ENCODE results near the gene C10orf88. TPM values are rescaled to one million over a fixed set of nuclear protein-coding genes. Genes with fewer than 3 reads are reported as not detected.

C10orf88 gene
- polyA plus RNA-seq, 1 donor (not counting 4 experiments of a cell fraction or from before 2014, with no cell fraction given), result 8.4 TPM

DNA sequence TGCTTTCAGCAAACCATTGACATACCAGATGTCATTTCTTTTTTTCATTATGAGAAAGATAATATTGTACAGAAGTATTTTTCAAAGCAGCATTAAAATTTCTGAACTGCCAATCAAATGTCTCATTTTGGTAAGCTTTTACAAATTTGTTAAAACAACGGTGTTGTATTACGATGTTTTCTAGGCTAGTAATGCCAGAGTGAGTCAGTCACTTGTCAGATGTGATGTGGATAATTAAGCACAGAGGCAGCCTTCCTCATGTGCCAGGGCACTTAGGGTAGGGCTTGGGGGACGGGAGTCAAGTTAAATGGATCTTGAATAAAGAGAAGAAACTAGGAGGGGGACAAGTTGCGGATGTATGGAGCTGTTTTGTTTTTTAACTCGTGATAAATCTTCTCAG is 36.3 kb upstream of the C10orf88 start:
- H3K9ac ChIP-seq (ENCODE audit: control insufficient read depth, extremely low read depth, insufficient read depth, low read length), result no peak overlapping the region
- no peaks in the 10 kb centered on the region for H3K79me2 ChIP-seq (ENCODE audit: control insufficient read depth, insufficient read depth, low read length)
- no peaks in the 10 kb centered on the region for H3K4me1 ChIP-seq (ENCODE audit: control insufficient read depth, extremely low read depth, insufficient read depth, low read length)
- no peak for DNase-seq (ENCODE audit: low read depth, low spot score)
- H3K9me3 ChIP-seq (ENCODE audit: control insufficient read depth, low read depth, low read length), result no peaks in the 10 kb centered on the region
- H3K9me1 ChIP-seq (ENCODE audit: control insufficient read depth, extremely low read depth, insufficient read depth, low read length), result no peaks in the 10 kb centered on the region
- no peaks in the 10 kb centered on the region for H3K27me3 ChIP-seq (ENCODE audit: control insufficient read depth, extremely low read depth, insufficient read depth, low read length)
- dilution Hi-C loops (cut with MboI; ENCODE audit: extremely low pct_ligation_motif_present, low sequenced_read_pairs), result no loop called here
- H3K36me3 ChIP-seq (ENCODE audit: control insufficient read depth in 2 of 2, extremely low read depth in 1 of 2, insufficient read depth in 2 of 2, low read length in 2 of 2), result peaks cover 9 to 10% of the 10 kb centered on the region in 2 experiments
- H2AFZ ChIP-seq (ENCODE audit: control insufficient read depth, low read length), result no peak overlapping the region
- no peak overlapping the region for H3K4me2 ChIP-seq (ENCODE audit: control insufficient read depth, extremely low read depth, insufficient read depth, low read depth, low read length)
- TF ChIP-seq, protein P1, sequence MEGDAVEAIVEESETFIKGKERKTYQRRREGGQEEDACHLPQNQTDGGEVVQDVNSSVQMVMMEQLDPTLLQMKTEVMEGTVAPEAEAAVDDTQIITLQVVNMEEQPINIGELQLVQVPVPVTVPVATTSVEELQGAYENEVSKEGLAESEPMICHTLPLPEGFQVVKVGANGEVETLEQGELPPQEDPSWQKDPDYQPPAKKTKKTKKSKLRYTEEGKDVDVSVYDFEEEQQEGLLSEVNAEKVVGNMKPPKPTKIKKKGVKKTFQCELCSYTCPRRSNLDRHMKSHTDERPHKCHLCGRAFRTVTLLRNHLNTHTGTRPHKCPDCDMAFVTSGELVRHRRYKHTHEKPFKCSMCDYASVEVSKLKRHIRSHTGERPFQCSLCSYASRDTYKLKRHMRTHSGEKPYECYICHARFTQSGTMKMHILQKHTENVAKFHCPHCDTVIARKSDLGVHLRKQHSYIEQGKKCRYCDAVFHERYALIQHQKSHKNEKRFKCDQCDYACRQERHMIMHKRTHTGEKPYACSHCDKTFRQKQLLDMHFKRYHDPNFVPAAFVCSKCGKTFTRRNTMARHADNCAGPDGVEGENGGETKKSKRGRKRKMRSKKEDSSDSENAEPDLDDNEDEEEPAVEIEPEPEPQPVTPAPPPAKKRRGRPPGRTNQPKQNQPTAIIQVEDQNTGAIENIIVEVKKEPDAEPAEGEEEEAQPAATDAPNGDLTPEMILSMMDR (optimal IDR thresholded peaks at IDR 0.05 in 1 of 3, IDR thresholded peaks at IDR 0.05 in 1 of 3, conservative IDR thresholded peaks at IDR 0.05 in 1 of 3; ENCODE audit: extremely low read depth in 1 of 3, insufficient read depth in 2 of 3, low read length in 3 of 3), result no peak
- TF ChIP-seq EZH2 (IDR thresholded peaks at IDR 0.05; ENCODE audit: low read length), result no peak
- no peaks in the 10 kb centered on the region for H4K20me1 ChIP-seq (ENCODE audit: control insufficient read depth, extremely low read depth, insufficient read depth, low read length)
- no peak overlapping the region for H3K4me3 ChIP-seq (ENCODE audit: control insufficient read depth in 2 of 3, extremely low read depth in 1 of 3, insufficient read depth in 2 of 3, low read depth in 1 of 3, low read length in 3 of 3)
- H3K27ac ChIP-seq (ENCODE audit: control insufficient read depth, insufficient read depth, low read length), result no peak overlapping the region
- no peak for FAIRE-seq

DNA sequence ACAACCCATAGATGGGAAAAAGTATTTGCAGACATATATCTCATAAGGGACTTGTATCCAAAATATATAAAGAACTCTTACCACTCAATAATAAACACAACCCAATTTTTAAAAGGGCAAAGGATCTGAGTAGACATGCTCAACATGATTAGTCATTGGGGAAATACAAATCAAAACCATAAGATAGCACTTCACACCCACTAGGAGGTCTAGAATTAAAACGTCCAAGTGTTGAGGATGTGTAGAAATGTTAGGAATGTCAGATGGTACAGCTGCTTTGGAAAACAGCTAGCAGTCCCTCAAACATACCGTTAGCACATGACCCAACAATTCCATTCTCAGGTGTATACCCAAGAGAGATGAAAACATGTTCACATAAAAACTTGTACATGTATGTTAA is 34.5 kb upstream of the C10orf88 start:
- no peak for FAIRE-seq

More for the DNA sequence above, 34.5 kb upstream of the C10orf88 start:
- H3K36me3 ChIP-seq (ENCODE audit: control insufficient read depth in 2 of 2, extremely low read depth in 1 of 2, insufficient read depth in 2 of 2, low read length in 2 of 2), result peaks cover 4 to 5% of the 10 kb centered on the region in 2 experiments
- no peaks in the 10 kb centered on the region for H3K9me1 ChIP-seq (ENCODE audit: control insufficient read depth, extremely low read depth, insufficient read depth, low read length)
- H2AFZ ChIP-seq (ENCODE audit: control insufficient read depth, low read length), result no peak overlapping the region
- no peaks in the 10 kb centered on the region for H3K79me2 ChIP-seq (ENCODE audit: control insufficient read depth, insufficient read depth, low read length)
- H3K4me2 ChIP-seq (ENCODE audit: control insufficient read depth, extremely low read depth, insufficient read depth, low read depth, low read length), result no peak overlapping the region
- no peak overlapping the region for H3K9ac ChIP-seq (ENCODE audit: control insufficient read depth, extremely low read depth, insufficient read depth, low read length)
- no peaks in the 10 kb centered on the region for H3K9me3 ChIP-seq (ENCODE audit: control insufficient read depth, low read depth, low read length)
- dilution Hi-C loops (cut with MboI; ENCODE audit: extremely low pct_ligation_motif_present, low sequenced_read_pairs), result no loop called here
- H3K27ac ChIP-seq (ENCODE audit: control insufficient read depth, insufficient read depth, low read length), result no peak overlapping the region
- H3K27me3 ChIP-seq (ENCODE audit: control insufficient read depth, extremely low read depth, insufficient read depth, low read length), result no peaks in the 10 kb centered on the region
- TF ChIP-seq, protein P1 (optimal IDR thresholded peaks at IDR 0.05 in 1 of 3, IDR thresholded peaks at IDR 0.05 in 1 of 3, conservative IDR thresholded peaks at IDR 0.05 in 1 of 3; ENCODE audit: extremely low read depth in 1 of 3, insufficient read depth in 2 of 3, low read length in 3 of 3), result no peak
- no peak for TF ChIP-seq EZH2 (IDR thresholded peaks at IDR 0.05; ENCODE audit: low read length)
- H3K4me1 ChIP-seq (ENCODE audit: control insufficient read depth, extremely low read depth, insufficient read depth, low read length), result no peaks in the 10 kb centered on the region
- no peaks in the 10 kb centered on the region for H4K20me1 ChIP-seq (ENCODE audit: control insufficient read depth, extremely low read depth, insufficient read depth, low read length)
- no peak overlapping the region for H3K4me3 ChIP-seq (ENCODE audit: control insufficient read depth in 2 of 3, extremely low read depth in 1 of 3, insufficient read depth in 2 of 3, low read depth in 1 of 3, low read length in 3 of 3)
- DNase-seq (ENCODE audit: low read depth, low spot score), result no peak

All from keratinocyte (primary cell).